Activated CD4-positive, alpha-beta T cell treated with anti-CD3 and anti-CD28 coated beads, Interleukin-2, amount 50 U/mL, for 24 hours (primary cell): ENCODE data around the gene ITGB2.
"Not testable (repeated sequence)": the region's sequence is repeated elsewhere in the genome, so short reads cannot be mapped to it uniquely, and the experiment has no call there.

ENCODE experiments used
- DNase-seq, 2 donors: peaks; one replicate each; pipeline ENCODE4 v3.0.0-alpha.2; 2020; ENCODE audit warnings: low read depth in 1 of 2, low spot score in 1 of 2

The ITGB2 gene

GRCh38 chr21:44887126-44887806, 33.4 kb downstream of the ITGB2 start:
- DNase-seq = no peak

GRCh38 chr21:44886113-44887075, 34.3 kb downstream of the ITGB2 start:
- no peak for DNase-seq

- no peak for DNase-seq
Measured at GRCh38 chr21:44885615-44886014, 35.1 kb downstream of the ITGB2 start.

- DNase-seq = no peak
Measured at GRCh38 chr21:44884097-44884496, 36.6 kb downstream of the ITGB2 start.

- DNase-seq = no peak
Measured at GRCh38 chr21:44883250-44883649, 37.4 kb downstream of the ITGB2 start.

GRCh38 chr21:44881198-44881872, 39.4 kb downstream of the ITGB2 start:
- no peak for DNase-seq

- DNase-seq = no peak
Measured at GRCh38 chr21:44880405-44881197, 40.1 kb downstream of the ITGB2 start.

- DNase-seq = not testable (repeated sequence)
Measured at GRCh38 chr21:44879238-44879637, 41.5 kb downstream of the ITGB2 start.

GRCh38 chr21:44878053-44878982, 42.4 kb downstream of the ITGB2 start:
- no peak for DNase-seq

- DNase-seq = no peak
Measured at GRCh38 chr21:44876849-44877575, 43.7 kb downstream of the ITGB2 start.

GRCh38 chr21:44875316-44875700, 45.4 kb downstream of the ITGB2 start:
- no peak for DNase-seq

- DNase-seq = no peak
Measured at GRCh38 chr21:44874497-44875315, 46.0 kb downstream of the ITGB2 start.

GRCh38 chr21:44874240-44874496, 46.5 kb downstream of the ITGB2 start:
- DNase-seq = peak in 1 of 2 donors; percentile 17

- peak; percentile 98 to 99 for DNase-seq
Measured at GRCh38 chr21:44873356-44874239, 47.1 kb downstream of the ITGB2 start, which contains the start of gene PTTG1IP. PTTG1IP (minus strand) TSS chr21:44873690; CDS start chr21:44873616, 74 bp downstream.

GRCh38 chr21:44872649-44873355, 47.9 kb downstream of the ITGB2 start:
- no peak for DNase-seq

GRCh38 chr21:44872323-44872648, 48.4 kb downstream of the ITGB2 start:
- no peak for DNase-seq
